RCC 7860 (cell line): ENCODE measurements around the gene LRIG1.

Experiments
- DNase-seq: peaks from one replicate; pipeline ENCODE4 v3.0.0-alpha.2; 2015; ENCODE audit warnings: low spot score
- FAIRE-seq: peaks from 2 replicates; lab custom pipeline; 2012; peaks lifted over from hg19 to GRCh38; lab: Jason Lieb, UNC

Gene LRIG1

GRCh38 chr3:66507423-66508260 is 6.8 kb upstream of the LRIG1 start:
- DNase-seq (no peak), FAIRE-seq (no peak)

GRCh38 chr3:66506154-66506553 is 5.3 kb upstream of the LRIG1 start:
- DNase-seq (no peak), FAIRE-seq (no peak)

- DNase-seq (no peak), FAIRE-seq (no peak)
Observed at GRCh38 chr3:66504850-66505641, 4.2 kb upstream of the LRIG1 start.

- FAIRE-seq (no peak), DNase-seq (no peak)
Observed at GRCh38 chr3:66502981-66503380, 2.2 kb upstream of the LRIG1 start.

GRCh38 chr3:66502245-66502874 is 1.5 kb upstream of the LRIG1 start:
- FAIRE-seq (no peak), DNase-seq (no peak)

GRCh38 chr3:66501483-66502244 is 842 bp upstream of the LRIG1 start:
- DNase-seq (no peak), FAIRE-seq (no peak)

- FAIRE-seq, result no peak
- DNase-seq, result no peak
Observed at GRCh38 chr3:66499881-66500575, 794 bp downstream of the LRIG1 start.

GRCh38 chr3:66498687-66499621 is 1.9 kb downstream of the LRIG1 start:
- no peak for DNase-seq
- no peak for FAIRE-seq

GRCh38 chr3:66497985-66498671 is 2.7 kb downstream of the LRIG1 start:
- DNase-seq (no peak), FAIRE-seq (no peak)

GRCh38 chr3:66497288-66497984 is 3.4 kb downstream of the LRIG1 start:
- DNase-seq, result no peak

GRCh38 chr3:66496746-66497145 is 4.1 kb downstream of the LRIG1 start:
- FAIRE-seq (no peak), DNase-seq (no peak)

More at GRCh38 chr3:66497288-66497984, 3.4 kb downstream of the LRIG1 start:
- no peak for FAIRE-seq

GRCh38 chr3:66496301-66496700 is 4.5 kb downstream of the LRIG1 start:
- no peak for DNase-seq
- no peak for FAIRE-seq

GRCh38 chr3:66495668-66496045 is 5.2 kb downstream of the LRIG1 start:
- FAIRE-seq, result no peak

GRCh38 chr3:66494959-66495667 is 5.7 kb downstream of the LRIG1 start:
- DNase-seq, result no peak
- FAIRE-seq, result no peak

More at GRCh38 chr3:66495668-66496045, 5.2 kb downstream of the LRIG1 start:
- DNase-seq, result no peak

GRCh38 chr3:66493458-66494099 is 7.2 kb downstream of the LRIG1 start:
- DNase-seq, result no peak
- FAIRE-seq, result no peak

- DNase-seq (no peak), FAIRE-seq (no peak)
Observed at GRCh38 chr3:66492672-66493071, 8.2 kb downstream of the LRIG1 start.

GRCh38 chr3:66492071-66492470 is 8.8 kb downstream of the LRIG1 start:
- DNase-seq, result no peak

More at GRCh38 chr3:66492071-66492470, 8.8 kb downstream of the LRIG1 start:
- no peak for FAIRE-seq
